ENCODE data around the gene VSIG10L. TPM values are rescaled to one million over a fixed set of nuclear protein-coding genes. Genes with fewer than 3 reads are reported as not detected.
A peak's percentile ranks its signal among the peaks of the same experiment; 100 is the strongest.

Gene VSIG10L
- total RNA-seq, 1 experiment from 2014 or later: 0.28 TPM

GRCh38 chr19:51354103-51354741 lies 12.3 kb upstream of the VSIG10L start:
- no peaks in the 10 kb centered on the region for H3K9me3 ChIP-seq (replicated peaks)
- no peak overlapping the region for H3K4me3 ChIP-seq
- H3K4me1 ChIP-seq: peaks cover 11% of the 10 kb centered on the region; the same call in 1 of the 2 replicates
- no peaks in the 10 kb centered on the region for H3K36me3 ChIP-seq
- DNase-seq: peak; percentile 23 to 26
- no peaks in the 10 kb centered on the region for H3K27me3 ChIP-seq
- H3K27ac ChIP-seq: peak overlapping the region; percentile 62

GRCh38 chr19:51352783-51353360 lies 10.9 kb upstream of the VSIG10L start:
- Histone ChIP-seq H3K4me1 (peaks cover 11% of the 10 kb centered on the region; the same call in 1 of the 2 replicates), H3K4me3 (no peak overlapping the region), H3K36me3 (no peaks in the 10 kb centered on the region), H3K9me3 (replicated peaks) (no peaks in the 10 kb centered on the region), H3K27ac (no peak overlapping the region), H3K27me3 (no peaks in the 10 kb centered on the region)
- DNase-seq: no peak

GRCh38 chr19:51351266-51351990 lies 9.5 kb upstream of the VSIG10L start:
- no peaks in the 10 kb centered on the region for H3K9me3 ChIP-seq (replicated peaks)
- H3K27ac ChIP-seq: peak overlapping the region; percentile 41

GRCh38 chr19:51347209-51347928 lies 5.4 kb upstream of the VSIG10L start:
- DNase-seq: no peak
- no peak overlapping the region for H3K4me3 ChIP-seq
- no peaks in the 10 kb centered on the region for H3K36me3 ChIP-seq
- H3K27ac ChIP-seq: no peak overlapping the region
- no peaks in the 10 kb centered on the region for H3K9me3 ChIP-seq (replicated peaks)
- H3K27me3 ChIP-seq: no peaks in the 10 kb centered on the region
- H3K4me1 ChIP-seq: peaks cover 11% of the 10 kb centered on the region; the same call in 1 of the 2 replicates

More at GRCh38 chr19:51351266-51351990, 9.5 kb upstream of the VSIG10L start:
- H3K27me3 ChIP-seq: no peaks in the 10 kb centered on the region
- H3K36me3 ChIP-seq: no peaks in the 10 kb centered on the region
- H3K4me3 ChIP-seq: no peak overlapping the region
- no peak for DNase-seq
- peaks cover 11% of the 10 kb centered on the region; the same call in 1 of the 2 replicates for H3K4me1 ChIP-seq

- Histone ChIP-seq H3K27me3 (no peaks in the 10 kb centered on the region), H3K9me3 (replicated peaks) (no peaks in the 10 kb centered on the region), H3K27ac (no peak overlapping the region), H3K4me3 (no peak overlapping the region), H3K36me3 (no peaks in the 10 kb centered on the region), H3K4me1 (peaks cover 11% of the 10 kb centered on the region; the same call in 1 of the 2 replicates)
- no peak for DNase-seq
Observed at GRCh38 chr19:51346742-51347141, 4.8 kb upstream of the VSIG10L start.

- H3K36me3 ChIP-seq: no peaks in the 10 kb centered on the region
- H3K27ac ChIP-seq: no peak overlapping the region
- peaks cover 3% of the 10 kb centered on the region; the same call in 1 of the 2 replicates for H3K4me1 ChIP-seq
- DNase-seq: no peak
- no peak overlapping the region for H3K4me3 ChIP-seq
- no peaks in the 10 kb centered on the region for H3K9me3 ChIP-seq (replicated peaks)
- H3K27me3 ChIP-seq: no peaks in the 10 kb centered on the region
Observed at GRCh38 chr19:51345076-51345620, 3.2 kb upstream of the VSIG10L start.

GRCh38 chr19:51342631-51343569 lies 961 bp upstream of the VSIG10L start:
- DNase-seq: no peak
- Histone ChIP-seq H3K4me1 (no peaks in the 10 kb centered on the region), H3K4me3 (no peak overlapping the region), H3K36me3 (no peaks in the 10 kb centered on the region), H3K27me3 (no peaks in the 10 kb centered on the region), H3K27ac (no peak overlapping the region), H3K9me3 (replicated peaks) (no peaks in the 10 kb centered on the region)

- no peak for DNase-seq
- Histone ChIP-seq H3K4me1 (no peaks in the 10 kb centered on the region), H3K9me3 (replicated peaks) (no peaks in the 10 kb centered on the region), H3K27ac (no peak overlapping the region), H3K4me3 (no peak overlapping the region), H3K27me3 (no peaks in the 10 kb centered on the region), H3K36me3 (no peaks in the 10 kb centered on the region)
Observed at GRCh38 chr19:51341066-51341465, 873 bp downstream of the VSIG10L start.

GRCh38 chr19:51339687-51340656 lies 2.0 kb downstream of the VSIG10L start:
- Histone ChIP-seq H3K4me1 (no peaks in the 10 kb centered on the region), H3K4me3 (no peak overlapping the region), H3K36me3 (no peaks in the 10 kb centered on the region), H3K27me3 (no peaks in the 10 kb centered on the region), H3K9me3 (replicated peaks) (no peaks in the 10 kb centered on the region), H3K27ac (no peak overlapping the region)
- peak; percentile 18 to 42 for DNase-seq

- no peaks in the 10 kb centered on the region for H3K9me3 ChIP-seq (replicated peaks)
- peak overlapping the region; percentile 55 for H3K4me3 ChIP-seq
- no peak overlapping the region for H3K27ac ChIP-seq
- no peak for DNase-seq
- H3K27me3 ChIP-seq: no peaks in the 10 kb centered on the region
- no peaks in the 10 kb centered on the region for H3K4me1 ChIP-seq
- no peaks in the 10 kb centered on the region for H3K36me3 ChIP-seq
Observed at GRCh38 chr19:51339313-51339686, 2.6 kb downstream of the VSIG10L start.

- Histone ChIP-seq H3K27me3 (no peaks in the 10 kb centered on the region), H3K4me1 (no peaks in the 10 kb centered on the region), H3K36me3 (no peaks in the 10 kb centered on the region), H3K9me3 (replicated peaks) (no peaks in the 10 kb centered on the region), H3K4me3 (peak overlapping the region; percentile 55), H3K27ac (no peak overlapping the region)
- DNase-seq: peak; percentile 69 to 72
Observed at GRCh38 chr19:51338563-51339312, 3.2 kb downstream of the VSIG10L start.

GRCh38 chr19:51337861-51338562 lies 3.9 kb downstream of the VSIG10L start:
- H3K27ac ChIP-seq: no peak overlapping the region
- H3K4me1 ChIP-seq: no peaks in the 10 kb centered on the region
- DNase-seq: no peak
- H3K36me3 ChIP-seq: no peaks in the 10 kb centered on the region
- no peak overlapping the region for H3K4me3 ChIP-seq
- no peaks in the 10 kb centered on the region for H3K9me3 ChIP-seq (replicated peaks)
- H3K27me3 ChIP-seq: no peaks in the 10 kb centered on the region
